Stimulated activated CD4-positive, alpha-beta T cell treated with anti-CD3 and anti-CD28 coated beads, Interleukin-12 subunit alpha, Interleukin-12 subunit beta, amount 100 ng/mL, for 4 hours (primary cell): ENCODE measurements around the gene SPATA31A7.
"Not testable (repeated sequence)": the region's sequence is repeated elsewhere in the genome, so short reads cannot be mapped to it uniquely, and the experiment has no call there.

Source experiments
- DNase-seq: peaks from one replicate; pipeline ENCODE4 v3.0.0-alpha.2; 2020

SPATA31A7 gene

DNA sequence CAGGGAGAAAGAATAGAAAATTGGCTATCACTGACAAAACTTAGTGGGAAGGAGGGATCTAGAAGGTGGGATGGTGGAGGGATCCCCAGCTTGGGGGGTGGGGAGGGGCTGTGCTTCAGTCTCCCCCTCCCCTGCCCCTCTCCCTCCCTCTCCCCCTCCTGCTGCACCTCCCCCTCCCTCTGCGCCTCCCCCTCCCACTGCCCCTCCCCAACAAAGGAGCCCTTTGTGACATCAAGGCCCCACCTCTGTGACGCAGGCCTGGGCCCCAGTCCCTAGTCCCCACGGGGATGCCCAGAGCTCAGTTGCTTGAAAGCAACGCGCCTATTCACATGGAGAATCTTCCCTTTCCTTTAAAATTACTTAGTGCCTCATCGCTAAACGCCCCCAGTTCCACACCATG lies at the start of gene SPATA31A7:
TSS of gene SPATA31A7 (plus strand) at position 301 of the 400 bp plus-strand sequence. CDS start at position 330, 29 bp downstream.
- DNase-seq = not testable (repeated sequence)

DNA sequence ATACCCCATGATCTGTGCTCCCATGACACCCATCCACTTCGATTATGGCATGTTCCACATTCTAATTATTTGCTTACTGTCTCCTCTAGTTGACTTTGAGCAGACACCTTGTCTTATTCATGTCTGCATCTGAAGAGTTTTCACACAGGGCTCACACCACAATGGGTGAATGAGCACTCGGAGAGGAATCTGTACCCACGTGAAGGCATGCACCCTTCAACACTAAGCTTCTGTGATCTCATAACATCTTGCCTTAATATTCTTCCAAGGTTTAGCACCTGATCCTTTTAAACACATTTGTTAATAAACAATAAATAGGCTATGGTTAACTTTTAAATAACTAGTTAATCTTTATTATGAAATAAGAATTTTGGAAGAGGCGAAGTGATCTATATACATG lies 36.6 kb downstream of the SPATA31A7 start:
- not testable (repeated sequence) for DNase-seq
